GM18861 (cell line): ENCODE data around the gene PFAS.

Experiments
- ATAC-seq: cut with Tn5 transposase; IDR thresholded peaks from one replicate; pipeline ENCODE4 v1.9.1; 2021; ENCODE audit not compliant: unreplicated experiment

PFAS gene

GRCh38 chr17:8300226-8300625 is 51.1 kb downstream of the PFAS start:
- ATAC-seq, result no peak

GRCh38 chr17:8300627-8301242 is 51.6 kb downstream of the PFAS start:
- ATAC-seq, result no peak

- no peak for ATAC-seq
These were observed 61.6 kb downstream of the PFAS start for GRCh38 chr17:8310601-8311123.

- no peak for ATAC-seq
These were observed 62.2 kb downstream of the PFAS start for GRCh38 chr17:8311131-8311790.

GRCh38 chr17:8312251-8312650 is 63.2 kb downstream of the PFAS start:
- ATAC-seq, result no peak

GRCh38 chr17:8312726-8313600 is 63.9 kb downstream of the PFAS start:
- ATAC-seq, result no peak

- ATAC-seq, result no peak
These were observed 66.0 kb downstream of the PFAS start for GRCh38 chr17:8314797-8315763.

GRCh38 chr17:8315764-8316217 is 66.7 kb downstream of the PFAS start:
- no peak for ATAC-seq

- no peak for ATAC-seq
These were observed 69.2 kb downstream of the PFAS start for GRCh38 chr17:8318010-8318935.
